ENCODE measurements around the gene ADAM12. TPM values are rescaled to one million over a fixed set of nuclear protein-coding genes. Genes with fewer than 3 reads are reported as not detected.

Gene ADAM12
- total RNA-seq, 1 donor from 2014 or later = 8.0 TPM

- Histone ChIP-seq H3K9me3 (ENCODE audit: low read depth) (no peaks in the 10 kb centered on the region), H3K27me3 (no peaks in the 10 kb centered on the region), H3K79me2 (ENCODE audit: low read depth) (no peaks in the 10 kb centered on the region), H3K4me2 (no peak overlapping the region), H3K36me3 (no peaks in the 10 kb centered on the region), H3K27ac (no peak overlapping the region), H2AFZ (replicated peaks) (no peak overlapping the region), H3K9ac (no peak overlapping the region), H4K20me1 (ENCODE audit: low read depth) (no peaks in the 10 kb centered on the region), H3K4me1 (peaks cover 1% of the 10 kb centered on the region), H3K4me3 (no peak overlapping the region), H3F3A (ENCODE audit: low read depth) (no peaks in the 10 kb centered on the region)
- Mint-ChIP-seq H3K27me3 (ENCODE audit: insufficient read depth, low read depth) (peaks cover 2% of the 10 kb centered on the region), H3K4me1 (peaks cover 1% of the 10 kb centered on the region), H3K36me3 (peaks cover 2% of the 10 kb centered on the region), H3K9me3 (no peaks in the 10 kb centered on the region), H3K4me3 (no peak overlapping the region), H3K27ac (no peak overlapping the region)
- TF ChIP-seq EZH2 (IDR thresholded peaks at IDR 0.05) (no peak), CTCF (IDR thresholded peaks at IDR 0.05) (no peak), EZH2phosphoT487 (IDR thresholded peaks at IDR 0.05) (no peak)
- DNase-seq (ENCODE audit: low spot score) = no peak
Observed at GRCh38 chr10:125999694-126000093, 388.6 kb downstream of the ADAM12 start.

DNA sequence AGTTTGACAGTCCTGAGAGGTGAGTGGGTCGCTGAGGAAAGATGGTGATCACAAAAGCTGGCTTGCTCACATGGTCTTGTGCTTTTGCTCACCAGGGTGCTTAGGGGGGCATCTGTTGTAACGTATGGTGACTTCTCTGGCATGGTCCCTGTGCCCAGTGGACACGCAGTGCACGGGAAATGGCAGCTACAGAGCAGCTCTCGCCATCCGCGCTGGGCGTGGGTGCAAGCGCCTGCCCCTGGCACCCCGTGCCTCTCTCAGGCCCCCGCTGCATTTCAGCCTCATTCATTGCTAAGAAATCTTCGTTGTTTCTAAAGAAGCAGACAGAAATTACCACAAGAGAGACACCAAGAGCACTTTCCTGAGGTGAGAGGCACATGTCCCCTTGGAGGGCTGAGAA is 390.7 kb downstream of the ADAM12 start:
- Mint-ChIP-seq H3K4me1 (peaks cover 3% of the 10 kb centered on the region), H3K27ac (no peak overlapping the region), H3K4me3 (no peak overlapping the region), H3K27me3 (ENCODE audit: insufficient read depth, low read depth) (peaks cover 2% of the 10 kb centered on the region), H3K9me3 (no peaks in the 10 kb centered on the region), H3K36me3 (no peaks in the 10 kb centered on the region)
- Histone ChIP-seq H3K4me1 (peaks cover 9% of the 10 kb centered on the region), H4K20me1 (ENCODE audit: low read depth) (no peaks in the 10 kb centered on the region), H3K4me2 (no peak overlapping the region), H3F3A (ENCODE audit: low read depth) (peaks cover 1% of the 10 kb centered on the region), H3K79me2 (ENCODE audit: low read depth) (no peaks in the 10 kb centered on the region), H3K27me3 (no peaks in the 10 kb centered on the region), H3K9ac (no peak overlapping the region), H3K27ac (no peak overlapping the region), H3K4me3 (no peak overlapping the region), H3K9me3 (ENCODE audit: low read depth) (no peaks in the 10 kb centered on the region), H2AFZ (replicated peaks) (no peak overlapping the region), H3K36me3 (no peaks in the 10 kb centered on the region)
- no peak for DNase-seq (ENCODE audit: low spot score)
- no peak for TF ChIP-seq CTCF (IDR thresholded peaks at IDR 0.05)
- TF ChIP-seq EZH2 (IDR thresholded peaks at IDR 0.05) = no peak
- no peak for TF ChIP-seq EZH2phosphoT487 (IDR thresholded peaks at IDR 0.05)

- TF ChIP-seq EZH2phosphoT487 (IDR thresholded peaks at IDR 0.05) (no peak), EZH2 (IDR thresholded peaks at IDR 0.05) (no peak), CTCF (IDR thresholded peaks at IDR 0.05) (no peak)
- Histone ChIP-seq H3K9ac (no peak overlapping the region), H3K27me3 (no peaks in the 10 kb centered on the region), H3K4me1 (peaks cover 22% of the 10 kb centered on the region), H2AFZ (replicated peaks) (no peak overlapping the region), H4K20me1 (ENCODE audit: low read depth) (no peaks in the 10 kb centered on the region), H3F3A (ENCODE audit: low read depth) (peaks cover 12% of the 10 kb centered on the region), H3K36me3 (no peaks in the 10 kb centered on the region), H3K79me2 (ENCODE audit: low read depth) (no peaks in the 10 kb centered on the region), H3K4me2 (no peak overlapping the region), H3K4me3 (no peak overlapping the region), H3K9me3 (ENCODE audit: low read depth) (no peaks in the 10 kb centered on the region), H3K27ac (no peak overlapping the region)
- peaks cover 6% of the 10 kb centered on the region for H3K4me1 Mint-ChIP-seq
- no peak overlapping the region for H3K4me3 Mint-ChIP-seq
- H3K36me3 Mint-ChIP-seq = no peaks in the 10 kb centered on the region
- H3K27ac Mint-ChIP-seq = no peak overlapping the region
- no peak for DNase-seq (ENCODE audit: low spot score)
- peaks cover 2% of the 10 kb centered on the region for H3K27me3 Mint-ChIP-seq (ENCODE audit: insufficient read depth, low read depth)
- no peaks in the 10 kb centered on the region for H3K9me3 Mint-ChIP-seq
Observed at GRCh38 chr10:125995726-125996304, 392.5 kb downstream of the ADAM12 start.
